Prostate gland (tissue), 2 donors: ENCODE data around the gene SENP8.

ENCODE experiments used
- POLR2A ChIP-seq: fragments of 450-650 bp; IDR thresholded peaks from one replicate; pipeline ENCODE4 v1.6.1; 2016; ENCODE audit warnings: antibody characterized with exemption, mild to moderate bottlenecking
- POLR2AphosphoS5 ChIP-seq: sonication (generic); formaldehyde crosslinking; IDR thresholded peaks from one replicate; pipeline ENCODE4 v1.6.1; 2017; ENCODE audit warnings: antibody characterized with exemption
- TF ChIP-seq, protein P1 (sequence below), 4 experiments: fragments of 200-600 bp in 2 of 4; fragments of 450-650 bp in 2 of 4; sonication (generic) in 2 of 4; IDR thresholded peaks; 1 replicate in 3 of 4; 2 replicates in 1 of 4; pipeline ENCODE4 v1.5.1; 2016 to 2019; ENCODE audit warnings: antibody characterized with exemption in 4 of 4, mild to moderate bottlenecking in 2 of 4, moderate library complexity in 2 of 4

DNA sequence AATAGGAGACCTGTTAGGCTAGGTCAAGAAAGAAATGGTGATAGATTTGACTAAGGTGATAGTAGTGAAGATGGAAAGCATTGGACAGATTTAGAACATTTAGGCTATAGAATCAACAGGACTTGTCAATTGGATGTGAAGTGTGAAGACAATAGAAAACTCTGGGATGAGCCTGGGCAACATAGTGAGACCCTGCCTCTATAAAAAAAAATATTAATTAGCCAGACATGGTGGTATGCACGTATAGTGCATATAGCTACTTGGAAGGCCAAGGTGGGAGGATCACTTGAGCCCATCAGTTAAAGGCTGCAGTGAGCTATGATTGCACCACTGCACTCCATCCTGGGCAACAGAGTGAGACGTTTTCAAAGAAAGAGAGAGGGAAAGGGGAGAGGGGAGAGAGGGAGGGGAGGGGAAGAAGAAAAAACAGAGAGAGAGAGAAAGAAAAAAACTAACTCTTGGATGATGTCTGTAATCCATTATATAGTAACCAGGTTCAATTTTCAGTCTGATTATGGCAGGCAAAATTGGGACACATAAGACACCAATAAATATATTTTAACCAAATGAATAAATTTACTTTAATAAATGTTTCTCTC, 9.6 kb downstream of the SENP8 start:
- TF ChIP-seq, protein P1, sequence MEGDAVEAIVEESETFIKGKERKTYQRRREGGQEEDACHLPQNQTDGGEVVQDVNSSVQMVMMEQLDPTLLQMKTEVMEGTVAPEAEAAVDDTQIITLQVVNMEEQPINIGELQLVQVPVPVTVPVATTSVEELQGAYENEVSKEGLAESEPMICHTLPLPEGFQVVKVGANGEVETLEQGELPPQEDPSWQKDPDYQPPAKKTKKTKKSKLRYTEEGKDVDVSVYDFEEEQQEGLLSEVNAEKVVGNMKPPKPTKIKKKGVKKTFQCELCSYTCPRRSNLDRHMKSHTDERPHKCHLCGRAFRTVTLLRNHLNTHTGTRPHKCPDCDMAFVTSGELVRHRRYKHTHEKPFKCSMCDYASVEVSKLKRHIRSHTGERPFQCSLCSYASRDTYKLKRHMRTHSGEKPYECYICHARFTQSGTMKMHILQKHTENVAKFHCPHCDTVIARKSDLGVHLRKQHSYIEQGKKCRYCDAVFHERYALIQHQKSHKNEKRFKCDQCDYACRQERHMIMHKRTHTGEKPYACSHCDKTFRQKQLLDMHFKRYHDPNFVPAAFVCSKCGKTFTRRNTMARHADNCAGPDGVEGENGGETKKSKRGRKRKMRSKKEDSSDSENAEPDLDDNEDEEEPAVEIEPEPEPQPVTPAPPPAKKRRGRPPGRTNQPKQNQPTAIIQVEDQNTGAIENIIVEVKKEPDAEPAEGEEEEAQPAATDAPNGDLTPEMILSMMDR (IDR thresholded peaks at IDR 0.05) = no peak
- TF ChIP-seq POLR2A (no peak), POLR2AphosphoS5 (no peak)
